HepG2 (cell line): ENCODE results near the gene SCN7A. TPM values are rescaled to one million over a fixed set of nuclear protein-coding genes. Genes with fewer than 3 reads are reported as not detected.

Experiments
- ATRX ChIP-seq: sonication (generic); formaldehyde crosslinking; IDR thresholded peaks from 2 replicates; pipeline ENCODE4 v1.4.0; 2020; ENCODE audit warnings: missing genetic modification reagents, borderline replicate concordance
- BRF2 ChIP-seq: sonication (generic); formaldehyde crosslinking; IDR thresholded peaks from 2 replicates; pipeline ENCODE4 v1.8.1; 2022; ENCODE audit warnings: mild to moderate bottlenecking, missing genetic modification reagents
- FOXK2 ChIP-seq: fragments of 450-650 bp; IDR thresholded peaks from 2 replicates; pipeline ENCODE4 v1.6.1; 2016
- FOXO1 ChIP-seq: sonication (generic); formaldehyde crosslinking; IDR thresholded peaks from 2 replicates; pipeline ENCODE4 v1.4.0; 2020; ENCODE audit warnings: missing genetic modification reagents
- FUBP1 ChIP-seq: sonication (generic); formaldehyde crosslinking; IDR thresholded peaks from 2 replicates; pipeline ENCODE4 v1.5.1; 2020; ENCODE audit warnings: missing genetic modification reagents, mild to moderate bottlenecking, borderline replicate concordance
- GMEB2 ChIP-seq: IDR thresholded peaks from 2 replicates; pipeline ENCODE4 v1.6.1; 2016; ENCODE audit warnings: missing biosample characterization, missing genetic modification reagents, low read depth
- HIVEP1 ChIP-seq: sonication (generic); formaldehyde crosslinking; IDR thresholded peaks from 2 replicates; pipeline ENCODE4 v1.4.0; 2020; ENCODE audit warnings: mild to moderate bottlenecking, missing genetic modification reagents
- HMGXB4 ChIP-seq, 2 experiments: sonication (generic) in 1 of 2; formaldehyde crosslinking in 1 of 2; IDR thresholded peaks; 2 replicates each; pipeline versions ENCODE4 v1.4.0 to v1.6.1; 2018 to 2020; ENCODE audit warnings: missing genetic modification reagents in 2 of 2, borderline replicate concordance in 1 of 2, low read depth in 1 of 2, mild to moderate bottlenecking in 1 of 2, missing biosample characterization in 1 of 2
- RFXANK ChIP-seq: IDR thresholded peaks from 2 replicates; pipeline ENCODE4 v1.6.1; 2016
- ZBTB10 ChIP-seq: sonication (generic); formaldehyde crosslinking; IDR thresholded peaks from 2 replicates; pipeline ENCODE4 v1.4.0; 2020; ENCODE audit warnings: missing genetic modification reagents, borderline replicate concordance
- ZBTB25 ChIP-seq: IDR thresholded peaks from 2 replicates; pipeline ENCODE4 v1.6.1; 2018; ENCODE audit warnings: missing genetic modification reagents
- ZNF20 ChIP-seq: sonication (generic); formaldehyde crosslinking; IDR thresholded peaks from 2 replicates; pipeline ENCODE4 v1.4.0; 2020; ENCODE audit warnings: mild to moderate bottlenecking, moderate library complexity, missing genetic modification reagents
- ZNF451 ChIP-seq: sonication (generic); formaldehyde crosslinking; IDR thresholded peaks from 2 replicates; pipeline ENCODE4 v1.5.0; 2020; ENCODE audit warnings: mild to moderate bottlenecking, missing genetic modification reagents
- ZNF574 ChIP-seq: sonication (generic); formaldehyde crosslinking; IDR thresholded peaks from 2 replicates; pipeline ENCODE4 v1.4.0; 2020; ENCODE audit warnings: missing genetic modification reagents
- ZNF678 ChIP-seq: sonication (generic); formaldehyde crosslinking; IDR thresholded peaks from 2 replicates; pipeline ENCODE4 v1.4.0; 2020; ENCODE audit warnings: mild to moderate bottlenecking, missing genetic modification reagents
- ZNF878 ChIP-seq: sonication (generic); formaldehyde crosslinking; IDR thresholded peaks from 2 replicates; pipeline ENCODE4 v1.8.1; 2023; ENCODE audit warnings: mild to moderate bottlenecking, missing genetic modification reagents, moderate library complexity
- polyA plus RNA-seq, 8 experiments: library from polyadenylated mRNA; depleted of rRNA in 3 of 8; stranded (reverse) in 7 of 8; unstranded in 1 of 8; fragments of >200 nt; fragmentation: Illumina TruSeq in 4 of 8; extraction: Trizol in 4 of 8; gene quantifications; 2 replicates each; pipeline versions ENCODE4 v1.2.1 to v1.2.3, GENCODE V29; 2011 to 2016; ENCODE audit warnings: low read depth in 4 of 8, missing spikeins in 1 of 8, mixed read lengths in 1 of 8; ENCODE audit not compliant: insufficient read depth in 1 of 8
- total RNA-seq, 5 experiments: library from RNA; depleted of rRNA; stranded (reverse); fragments of >200 nt; fragmentation: Illumina TruSeq; extraction: Trizol; gene quantifications; 2 replicates each; pipeline ENCODE4 v1.2.3, GENCODE V29; 2016; ENCODE audit warnings: low read depth in 1 of 5

The SCN7A gene
- total and polyA plus RNA-seq, 2 of the 13 experiments (the other 11 are each of a cell fraction or from before 2014, with no cell fraction given): 0.01 TPM; not detected in 1

GRCh38 chr2:166372046-166372445 lies 122.0 kb downstream of the SCN7A start (continued):
- TF ChIP-seq ZBTB10 (CRISPR knock-in tag) (no peak), FOXK2 (no peak), RFXANK (0 out of 2 replicates have a peak, but pooled peaks have one; percentile 66), ZNF20 (CRISPR knock-in tag) (no peak), HIVEP1 (CRISPR knock-in tag) (no peak), FUBP1 (CRISPR knock-in tag) (no peak), ATRX (CRISPR knock-in tag) (no peak), ZBTB25 (no peak), BRF2 (CRISPR knock-in tag) (no peak), FOXO1 (CRISPR knock-in tag) (peak; percentile 55; the same call in 1 of the 2 replicates), GMEB2 (no peak), ZNF878 (CRISPR knock-in tag) (no peak; the same call in 1 of the 2 replicates), ZNF678 (CRISPR knock-in tag) (no peak), HMGXB4 (CRISPR knock-in tag; IDR thresholded peaks at IDR 0.05; ENCODE audit: borderline replicate concordance in 1 of 2, low read depth in 1 of 2) (0 out of 4 replicates have a peak, but pooled peaks of 1 of the 2 experiments have one; percentile 28), ZNF574 (CRISPR knock-in tag) (no peak), ZNF451 (CRISPR knock-in tag) (no peak)
